Ishikawa (cell line): ENCODE data around the gene PALLD.

Experiments
- CEBPB ChIP-seq: IDR thresholded peaks from 2 replicates; pipeline ENCODE4 v1.6.1; 2012
- CREB1 ChIP-seq: IDR thresholded peaks from 2 replicates; pipeline ENCODE4 v1.6.1; 2012; ENCODE audit warnings: low read depth
- EGR1 ChIP-seq: IDR thresholded peaks from 2 replicates; pipeline ENCODE4 v1.6.1; 2012
- EP300 ChIP-seq: IDR thresholded peaks from 2 replicates; pipeline ENCODE4 v1.6.1; 2012; ENCODE audit warnings: borderline replicate concordance
- FOXM1 ChIP-seq: IDR thresholded peaks from 2 replicates; pipeline ENCODE4 v1.6.1; 2012; ENCODE audit warnings: low read depth, borderline replicate concordance
- NFIC ChIP-seq: IDR thresholded peaks from 2 replicates; pipeline ENCODE4 v1.6.1; 2012
- RAD21 ChIP-seq: IDR thresholded peaks from 2 replicates; pipeline ENCODE4 v1.6.1; 2012; ENCODE audit warnings: low read depth
- TAF1 ChIP-seq: IDR thresholded peaks from 2 replicates; pipeline ENCODE4 v1.6.1; 2012; ENCODE audit warnings: low read depth, mild to moderate bottlenecking
- TCF12 ChIP-seq: IDR thresholded peaks from 2 replicates; pipeline ENCODE4 v1.6.1; 2012; ENCODE audit warnings: low read depth
- TEAD4 ChIP-seq: IDR thresholded peaks from 2 replicates; pipeline ENCODE4 v1.6.1; 2012
- YY1 ChIP-seq: IDR thresholded peaks from 2 replicates; pipeline ENCODE4 v1.6.1; 2012; ENCODE audit warnings: low read depth
- ZBTB7A ChIP-seq: IDR thresholded peaks from 2 replicates; pipeline ENCODE4 v1.6.1; 2012; ENCODE audit warnings: low read depth
- TF ChIP-seq, protein P1 (sequence below): IDR thresholded peaks from 2 replicates; pipeline ENCODE4 v1.6.1; 2012
- TF ChIP-seq, protein P2 (sequence below): IDR thresholded peaks from 2 replicates; pipeline ENCODE4 v1.6.1; 2012
- TF ChIP-seq, protein P3 (sequence below): IDR thresholded peaks from 2 replicates; pipeline ENCODE4 v1.6.1; 2012; ENCODE audit warnings: low read depth, mild to moderate bottlenecking

The PALLD gene

DNA sequence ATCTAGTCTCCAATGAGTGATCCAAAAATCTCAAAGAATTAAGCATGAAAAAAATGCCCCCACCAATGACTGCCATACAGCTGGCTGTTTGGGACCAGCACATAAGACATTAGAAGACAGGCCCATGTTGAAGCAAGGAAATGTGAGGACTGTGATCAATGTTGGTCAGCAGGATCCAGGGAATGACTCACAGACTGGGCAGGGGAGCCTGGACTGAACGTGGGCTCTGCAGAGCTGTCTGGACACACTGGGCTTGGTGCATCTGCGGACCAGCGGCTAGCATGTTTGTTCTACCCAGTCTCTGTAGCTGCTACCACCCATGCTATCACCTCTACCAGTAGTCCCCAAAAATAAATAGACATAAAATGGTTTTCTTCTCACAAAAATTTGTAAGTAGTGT, 108.6 kb downstream of the PALLD start:
- TF ChIP-seq, protein P1, sequence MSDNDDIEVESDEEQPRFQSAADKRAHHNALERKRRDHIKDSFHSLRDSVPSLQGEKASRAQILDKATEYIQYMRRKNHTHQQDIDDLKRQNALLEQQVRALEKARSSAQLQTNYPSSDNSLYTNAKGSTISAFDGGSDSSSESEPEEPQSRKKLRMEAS: peak; percentile 45
- no peak for TF ChIP-seq CEBPB
- no peak; the same call in 1 of the 2 replicates for TF ChIP-seq RAD21
- peak; percentile 50 for TF ChIP-seq TEAD4
- no peak for TF ChIP-seq FOXM1
- TF ChIP-seq EP300: no peak
- no peak for TF ChIP-seq EGR1
- no peak for TF ChIP-seq ZBTB7A
- TF ChIP-seq, protein P2, sequence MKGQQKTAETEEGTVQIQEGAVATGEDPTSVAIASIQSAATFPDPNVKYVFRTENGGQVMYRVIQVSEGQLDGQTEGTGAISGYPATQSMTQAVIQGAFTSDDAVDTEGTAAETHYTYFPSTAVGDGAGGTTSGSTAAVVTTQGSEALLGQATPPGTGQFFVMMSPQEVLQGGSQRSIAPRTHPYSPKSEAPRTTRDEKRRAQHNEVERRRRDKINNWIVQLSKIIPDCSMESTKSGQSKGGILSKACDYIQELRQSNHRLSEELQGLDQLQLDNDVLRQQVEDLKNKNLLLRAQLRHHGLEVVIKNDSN: no peak
- TF ChIP-seq NFIC: no peak; the same call in 1 of the 2 replicates
- TF ChIP-seq TAF1: no peak
- TF ChIP-seq TCF12: no peak
- TF ChIP-seq, protein P3, sequence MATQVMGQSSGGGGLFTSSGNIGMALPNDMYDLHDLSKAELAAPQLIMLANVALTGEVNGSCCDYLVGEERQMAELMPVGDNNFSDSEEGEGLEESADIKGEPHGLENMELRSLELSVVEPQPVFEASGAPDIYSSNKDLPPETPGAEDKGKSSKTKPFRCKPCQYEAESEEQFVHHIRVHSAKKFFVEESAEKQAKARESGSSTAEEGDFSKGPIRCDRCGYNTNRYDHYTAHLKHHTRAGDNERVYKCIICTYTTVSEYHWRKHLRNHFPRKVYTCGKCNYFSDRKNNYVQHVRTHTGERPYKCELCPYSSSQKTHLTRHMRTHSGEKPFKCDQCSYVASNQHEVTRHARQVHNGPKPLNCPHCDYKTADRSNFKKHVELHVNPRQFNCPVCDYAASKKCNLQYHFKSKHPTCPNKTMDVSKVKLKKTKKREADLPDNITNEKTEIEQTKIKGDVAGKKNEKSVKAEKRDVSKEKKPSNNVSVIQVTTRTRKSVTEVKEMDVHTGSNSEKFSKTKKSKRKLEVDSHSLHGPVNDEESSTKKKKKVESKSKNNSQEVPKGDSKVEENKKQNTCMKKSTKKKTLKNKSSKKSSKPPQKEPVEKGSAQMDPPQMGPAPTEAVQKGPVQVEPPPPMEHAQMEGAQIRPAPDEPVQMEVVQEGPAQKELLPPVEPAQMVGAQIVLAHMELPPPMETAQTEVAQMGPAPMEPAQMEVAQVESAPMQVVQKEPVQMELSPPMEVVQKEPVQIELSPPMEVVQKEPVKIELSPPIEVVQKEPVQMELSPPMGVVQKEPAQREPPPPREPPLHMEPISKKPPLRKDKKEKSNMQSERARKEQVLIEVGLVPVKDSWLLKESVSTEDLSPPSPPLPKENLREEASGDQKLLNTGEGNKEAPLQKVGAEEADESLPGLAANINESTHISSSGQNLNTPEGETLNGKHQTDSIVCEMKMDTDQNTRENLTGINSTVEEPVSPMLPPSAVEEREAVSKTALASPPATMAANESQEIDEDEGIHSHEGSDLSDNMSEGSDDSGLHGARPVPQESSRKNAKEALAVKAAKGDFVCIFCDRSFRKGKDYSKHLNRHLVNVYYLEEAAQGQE: no peak

DNA sequence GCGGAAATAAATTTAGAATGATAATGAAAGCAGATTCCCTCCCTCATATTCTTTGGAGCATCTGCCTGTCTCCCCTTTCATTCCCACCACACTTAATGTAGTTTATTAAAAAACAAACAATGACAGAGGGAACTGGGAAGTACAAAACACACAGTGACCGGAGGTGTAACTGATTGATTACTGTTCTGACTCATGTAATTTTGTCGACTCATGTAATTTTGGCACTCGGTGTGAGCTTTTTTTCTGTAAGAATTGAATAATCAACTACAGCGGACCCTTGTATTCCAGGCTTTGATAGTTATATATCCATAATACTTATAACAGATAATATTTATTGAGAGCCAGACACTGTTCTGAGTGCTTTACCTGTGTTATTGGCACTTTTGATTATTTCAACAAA, 110.4 kb downstream of the PALLD start:
- no peak for TF ChIP-seq FOXM1
- no peak for TF ChIP-seq ZBTB7A
- no peak for TF ChIP-seq CREB1
- no peak for TF ChIP-seq TCF12
- no peak for TF ChIP-seq TAF1
- TF ChIP-seq RAD21: no peak
- TF ChIP-seq TEAD4: no peak
- TF ChIP-seq NFIC: no peak
- TF ChIP-seq, protein P1: no peak
- TF ChIP-seq EGR1: no peak
- no peak for TF ChIP-seq YY1
- no peak for TF ChIP-seq EP300
- TF ChIP-seq, protein P3: no peak
- TF ChIP-seq, protein P2: no peak
- no peak for TF ChIP-seq CEBPB

DNA sequence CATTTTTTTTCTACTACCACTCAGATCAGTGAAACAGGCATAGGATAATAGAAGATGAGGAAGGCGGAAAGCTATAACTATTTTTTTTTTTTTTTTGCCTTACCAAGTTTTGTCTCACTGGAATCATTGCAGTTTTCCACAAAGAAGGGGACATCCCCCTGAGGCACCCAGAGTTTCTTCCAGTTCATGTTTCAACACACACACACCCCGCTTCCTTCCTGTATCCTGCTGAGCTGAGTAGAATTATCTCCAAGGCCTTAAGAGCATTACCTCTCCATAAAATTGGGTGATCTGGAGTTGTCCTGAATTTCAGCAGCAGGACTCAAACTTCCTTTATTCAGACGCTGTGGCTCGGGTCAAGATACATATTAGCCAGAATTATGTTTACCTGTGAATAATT, 111.9 kb downstream of the PALLD start:
- TF ChIP-seq NFIC (no peak; the same call in 1 of the 2 replicates), TAF1 (no peak), YY1 (no peak), CREB1 (no peak), FOXM1 (peak; percentile 43; the same call in 1 of the 2 replicates), CEBPB (no peak), RAD21 (no peak), TCF12 (no peak), ZBTB7A (no peak), EGR1 (no peak), TEAD4 (no peak), EP300 (0 out of 2 replicates have a peak, but pooled peaks have one; percentile 35)
- TF ChIP-seq, protein P3: peak; percentile 8; the same call in 1 of the 2 replicates
- TF ChIP-seq, protein P2: no peak
- TF ChIP-seq, protein P1: no peak

DNA sequence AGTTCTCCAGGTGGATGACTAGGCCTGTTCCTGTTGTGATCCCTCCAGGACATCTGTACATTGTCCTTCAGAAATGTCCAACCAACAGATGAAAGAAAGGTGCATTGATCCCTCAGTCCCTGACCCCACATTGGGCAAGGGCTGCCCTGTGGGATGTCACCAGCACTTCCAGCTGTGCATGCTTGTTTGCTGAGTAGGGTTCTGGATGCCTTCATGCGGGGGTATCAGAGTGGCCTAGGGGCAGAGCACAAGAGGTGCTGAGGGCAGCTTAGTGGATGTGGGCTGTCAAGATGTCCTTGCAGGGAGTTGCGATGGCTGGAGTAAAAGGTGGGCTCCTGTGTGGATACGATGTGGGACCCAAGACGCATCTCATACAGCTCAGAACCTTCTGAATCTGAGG, 112.5 kb downstream of the PALLD start:
- TF ChIP-seq, protein P1: no peak
- TF ChIP-seq EGR1 (no peak), NFIC (no peak), TAF1 (no peak), RAD21 (no peak)
